ENCODE data around the gene SMIM43. TPM values are rescaled to one million over a fixed set of nuclear protein-coding genes. Genes with fewer than 3 reads are reported as not detected.
A peak's percentile ranks its signal among the peaks of the same experiment; 100 is the strongest.
"Not testable (repeated sequence)": the region's sequence is repeated elsewhere in the genome, so short reads cannot be mapped to it uniquely, and the experiment has no call there.

Gene SMIM43
- total RNA-seq, 2 donors from 2014 or later, result not detected

DNA sequence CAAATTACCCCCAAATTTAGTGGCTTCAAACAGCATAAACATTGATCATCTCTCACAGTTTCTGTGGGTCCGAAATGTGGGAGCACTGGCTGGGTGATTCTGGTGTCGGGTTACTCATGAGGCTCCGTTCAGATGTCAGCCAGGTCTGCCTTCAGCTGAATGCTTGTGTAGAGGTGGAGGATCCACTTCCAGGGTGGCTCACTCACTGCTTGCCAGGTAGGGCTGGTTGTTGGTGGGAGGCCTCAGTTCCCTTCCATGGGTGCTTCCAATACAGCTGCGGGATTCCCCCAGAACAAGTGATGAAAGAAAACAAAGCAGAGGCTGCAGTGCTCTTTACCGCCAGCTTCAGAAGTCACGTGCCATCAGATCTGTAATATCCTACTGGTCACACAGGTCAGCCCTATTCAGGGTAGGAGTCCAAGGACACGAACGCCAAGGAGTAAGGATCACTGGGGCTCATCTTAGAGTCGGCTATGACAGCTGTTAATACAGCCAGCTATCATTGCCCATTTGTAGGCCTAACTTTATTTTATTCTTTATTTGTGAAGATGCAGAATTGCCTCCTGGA, 1.1 kb upstream of the SMIM43 start:
- H3K4me1 ChIP-seq (ENCODE audit: control insufficient read depth in 1 of 2, low read depth in 2 of 2), result peaks cover 5 to 11% of the 10 kb centered on the region in 2 donors
- TF ChIP-seq, protein P1, sequence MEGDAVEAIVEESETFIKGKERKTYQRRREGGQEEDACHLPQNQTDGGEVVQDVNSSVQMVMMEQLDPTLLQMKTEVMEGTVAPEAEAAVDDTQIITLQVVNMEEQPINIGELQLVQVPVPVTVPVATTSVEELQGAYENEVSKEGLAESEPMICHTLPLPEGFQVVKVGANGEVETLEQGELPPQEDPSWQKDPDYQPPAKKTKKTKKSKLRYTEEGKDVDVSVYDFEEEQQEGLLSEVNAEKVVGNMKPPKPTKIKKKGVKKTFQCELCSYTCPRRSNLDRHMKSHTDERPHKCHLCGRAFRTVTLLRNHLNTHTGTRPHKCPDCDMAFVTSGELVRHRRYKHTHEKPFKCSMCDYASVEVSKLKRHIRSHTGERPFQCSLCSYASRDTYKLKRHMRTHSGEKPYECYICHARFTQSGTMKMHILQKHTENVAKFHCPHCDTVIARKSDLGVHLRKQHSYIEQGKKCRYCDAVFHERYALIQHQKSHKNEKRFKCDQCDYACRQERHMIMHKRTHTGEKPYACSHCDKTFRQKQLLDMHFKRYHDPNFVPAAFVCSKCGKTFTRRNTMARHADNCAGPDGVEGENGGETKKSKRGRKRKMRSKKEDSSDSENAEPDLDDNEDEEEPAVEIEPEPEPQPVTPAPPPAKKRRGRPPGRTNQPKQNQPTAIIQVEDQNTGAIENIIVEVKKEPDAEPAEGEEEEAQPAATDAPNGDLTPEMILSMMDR (IDR thresholded peaks at IDR 0.05), result no peak
- H3K27me3 ChIP-seq (replicated peaks; ENCODE audit: insufficient read depth), result no peaks in the 10 kb centered on the region
- H3K27ac ChIP-seq, result no peak overlapping the region
- DNase-seq (ENCODE audit: low spot score) (no peak), ATAC-seq (ENCODE audit: insufficient number of reproducible peaks, low FRiP score, low read depth) (no peak)
- H3K36me3 ChIP-seq, result no peaks in the 10 kb centered on the region
- H3K4me3 ChIP-seq, result no peak overlapping the region
- no peaks in the 10 kb centered on the region for H3K9me3 ChIP-seq

DNA sequence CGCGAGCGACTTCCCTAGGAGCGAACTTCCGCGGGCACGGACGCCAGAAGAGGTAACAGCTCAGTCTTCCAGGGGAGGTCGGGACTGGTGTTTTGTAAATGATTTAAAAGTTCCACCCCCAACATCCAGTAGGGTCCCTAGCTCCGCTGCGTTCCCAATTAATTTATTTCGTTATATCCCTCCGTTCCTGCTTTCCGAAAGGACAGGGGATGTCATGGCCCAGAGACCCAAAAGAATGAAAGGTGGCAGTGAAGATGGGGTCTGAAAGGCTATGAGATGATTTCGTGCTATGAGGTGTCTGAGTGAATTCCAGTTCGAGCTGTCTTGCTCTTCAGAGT, 373 bp upstream of the SMIM43 start:
- peak overlapping the region; percentile 62 for H3K4me3 ChIP-seq
- TF ChIP-seq, protein P1 (IDR thresholded peaks at IDR 0.05), result no peak
- H3K9me3 ChIP-seq, result no peaks in the 10 kb centered on the region
- no peaks in the 10 kb centered on the region for H3K27me3 ChIP-seq (replicated peaks; ENCODE audit: insufficient read depth)
- peaks cover 5 to 11% of the 10 kb centered on the region in 2 donors for H3K4me1 ChIP-seq (ENCODE audit: control insufficient read depth in 1 of 2, low read depth in 2 of 2)
- no peak overlapping the region for H3K27ac ChIP-seq
- no peaks in the 10 kb centered on the region for H3K36me3 ChIP-seq
- ATAC-seq (ENCODE audit: insufficient number of reproducible peaks, low FRiP score, low read depth) (no peak), DNase-seq (ENCODE audit: low spot score) (no peak)

DNA sequence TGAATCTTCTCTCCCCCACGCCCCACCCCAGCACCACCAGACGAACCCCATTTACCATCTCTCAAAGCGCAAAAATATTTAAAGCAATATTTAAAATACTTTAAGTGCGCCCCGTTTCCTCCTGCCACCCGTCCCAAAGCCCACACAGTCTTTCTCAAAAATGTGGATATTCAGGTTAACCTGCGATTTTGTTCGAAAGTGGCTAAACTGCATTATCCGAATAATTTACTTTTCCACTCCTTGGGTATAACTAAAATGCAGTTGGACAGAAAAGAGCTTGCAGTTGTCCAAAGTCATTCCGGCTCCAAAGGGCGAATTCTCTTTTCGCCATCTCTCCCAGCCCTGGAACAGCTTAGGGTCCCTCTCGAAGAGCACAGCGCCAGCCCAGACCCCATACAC, 662 bp downstream of the SMIM43 start:
- Histone ChIP-seq H3K9me3 (no peaks in the 10 kb centered on the region), H3K4me1 (ENCODE audit: control insufficient read depth in 1 of 2, low read depth in 2 of 2) (peaks cover 5 to 11% of the 10 kb centered on the region in 2 donors), H3K27me3 (replicated peaks; ENCODE audit: insufficient read depth) (no peaks in the 10 kb centered on the region), H3K4me3 (peak overlapping the region; percentile 62), H3K36me3 (no peaks in the 10 kb centered on the region), H3K27ac (no peak overlapping the region)
- DNase-seq (ENCODE audit: low spot score) (no peak), ATAC-seq (ENCODE audit: insufficient number of reproducible peaks, low FRiP score, low read depth) (no peak)
- TF ChIP-seq, protein P1 (IDR thresholded peaks at IDR 0.05), result no peak

DNA sequence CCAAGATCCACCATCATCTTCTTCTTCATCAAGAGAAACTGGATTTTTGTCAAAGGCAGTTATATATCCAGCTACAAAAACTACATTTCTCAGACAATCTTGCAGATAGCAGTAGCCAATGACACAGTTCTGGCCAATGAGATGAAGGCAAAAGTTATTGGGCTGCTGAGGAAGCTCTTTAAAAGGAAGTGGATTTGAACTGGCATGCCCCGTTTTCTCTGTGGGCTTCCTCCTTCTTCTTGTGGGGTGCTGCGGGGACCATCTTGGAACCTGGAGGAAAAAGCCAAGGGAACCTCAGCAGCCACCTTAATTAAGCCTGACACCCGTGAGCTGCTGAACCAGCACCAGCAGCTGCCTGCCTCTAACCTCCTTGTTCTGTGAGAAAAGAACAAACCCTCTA, 4.8 kb downstream of the SMIM43 start:
- H3K27ac ChIP-seq, result no peak overlapping the region
- H3K4me3 ChIP-seq, result no peak overlapping the region
- ATAC-seq (ENCODE audit: insufficient number of reproducible peaks, low FRiP score, low read depth), result no peak
- H3K4me1 ChIP-seq (ENCODE audit: control insufficient read depth in 1 of 2, low read depth in 2 of 2), result peaks cover 4 to 10% of the 10 kb centered on the region in 2 donors
- TF ChIP-seq, protein P1 (IDR thresholded peaks at IDR 0.05), result no peak
- H3K9me3 ChIP-seq, result no peaks in the 10 kb centered on the region
- H3K27me3 ChIP-seq (replicated peaks; ENCODE audit: insufficient read depth), result no peaks in the 10 kb centered on the region
- DNase-seq (ENCODE audit: low spot score), result no peak
- H3K36me3 ChIP-seq, result no peaks in the 10 kb centered on the region

DNA sequence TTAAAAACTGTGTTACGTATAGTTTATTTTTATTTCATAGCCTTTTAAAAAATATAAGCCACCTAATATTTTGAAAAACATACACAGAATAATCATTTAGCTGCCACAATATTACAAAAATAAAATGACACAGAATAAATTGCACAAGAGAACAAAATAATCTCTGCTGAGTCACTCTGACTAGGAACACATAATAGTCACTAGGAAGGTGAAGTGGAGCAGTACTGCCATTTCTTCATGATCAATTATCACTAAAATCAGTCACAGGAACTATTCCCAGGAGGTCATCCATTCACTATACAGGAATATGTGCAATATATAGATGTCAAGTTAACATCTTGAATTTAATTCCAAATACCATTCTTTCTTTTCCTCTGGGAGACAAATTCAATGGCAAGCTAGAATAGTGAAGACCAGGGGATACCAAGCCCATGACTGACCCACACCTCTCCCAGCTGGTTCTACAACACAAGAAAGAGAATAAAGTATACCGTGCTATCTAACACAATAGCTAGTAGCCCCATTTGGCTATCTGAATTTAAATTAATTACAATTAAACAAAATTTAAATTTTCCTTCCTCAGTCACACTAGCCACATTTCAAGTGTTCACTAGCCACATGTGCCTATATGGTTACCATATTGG, 5.9 kb downstream of the SMIM43 start:
- H3K27ac ChIP-seq, result no peak overlapping the region
- ATAC-seq (ENCODE audit: insufficient number of reproducible peaks, low FRiP score, low read depth) (no peak), DNase-seq (ENCODE audit: low spot score) (no peak)
- no peaks in the 10 kb centered on the region for H3K9me3 ChIP-seq
- TF ChIP-seq, protein P1 (IDR thresholded peaks at IDR 0.05), result no peak
- no peaks in the 10 kb centered on the region for H3K36me3 ChIP-seq
- no peak overlapping the region for H3K4me3 ChIP-seq
- no peaks in the 10 kb centered on the region for H3K27me3 ChIP-seq (replicated peaks; ENCODE audit: insufficient read depth)
- H3K4me1 ChIP-seq (ENCODE audit: control insufficient read depth in 1 of 2, low read depth in 2 of 2), result no peaks in the 10 kb centered on the region

DNA sequence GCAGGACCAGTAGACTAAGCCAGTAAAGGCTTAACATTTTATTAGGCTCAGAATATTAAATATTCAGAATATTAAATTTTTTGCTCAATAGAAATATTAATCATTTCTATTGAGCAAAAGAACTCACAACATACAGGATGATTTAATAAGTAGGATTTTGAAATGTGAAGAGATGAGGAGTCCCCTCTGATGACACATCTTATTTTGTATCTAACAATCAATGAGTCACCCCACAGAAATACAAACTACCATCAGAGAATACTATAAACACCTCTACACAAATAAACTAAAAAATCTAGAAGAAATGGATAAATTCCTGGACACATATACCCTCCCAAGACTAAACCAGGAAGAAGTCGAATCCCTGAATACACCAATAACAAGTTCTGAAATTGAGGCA, 12.8 kb downstream of the SMIM43 start:
- H3K4me3 ChIP-seq; ATAC-seq (ENCODE audit: insufficient number of reproducible peaks, low FRiP score, low read depth); DNase-seq (ENCODE audit: low spot score); H3K27ac ChIP-seq; H3K27me3 ChIP-seq (replicated peaks; ENCODE audit: insufficient read depth); H3K36me3 ChIP-seq; H3K4me1 ChIP-seq (ENCODE audit: control insufficient read depth in 1 of 2, low read depth in 2 of 2); H3K9me3 ChIP-seq: not testable (repeated sequence)

Data from thoracic aorta (tissue), 2 donors.